ENCODE measurements around the gene FRK.
"Not testable (repeated sequence)": the region's sequence is repeated elsewhere in the genome, so short reads cannot be mapped to it uniquely, and the experiment has no call there.

Gene FRK

DNA sequence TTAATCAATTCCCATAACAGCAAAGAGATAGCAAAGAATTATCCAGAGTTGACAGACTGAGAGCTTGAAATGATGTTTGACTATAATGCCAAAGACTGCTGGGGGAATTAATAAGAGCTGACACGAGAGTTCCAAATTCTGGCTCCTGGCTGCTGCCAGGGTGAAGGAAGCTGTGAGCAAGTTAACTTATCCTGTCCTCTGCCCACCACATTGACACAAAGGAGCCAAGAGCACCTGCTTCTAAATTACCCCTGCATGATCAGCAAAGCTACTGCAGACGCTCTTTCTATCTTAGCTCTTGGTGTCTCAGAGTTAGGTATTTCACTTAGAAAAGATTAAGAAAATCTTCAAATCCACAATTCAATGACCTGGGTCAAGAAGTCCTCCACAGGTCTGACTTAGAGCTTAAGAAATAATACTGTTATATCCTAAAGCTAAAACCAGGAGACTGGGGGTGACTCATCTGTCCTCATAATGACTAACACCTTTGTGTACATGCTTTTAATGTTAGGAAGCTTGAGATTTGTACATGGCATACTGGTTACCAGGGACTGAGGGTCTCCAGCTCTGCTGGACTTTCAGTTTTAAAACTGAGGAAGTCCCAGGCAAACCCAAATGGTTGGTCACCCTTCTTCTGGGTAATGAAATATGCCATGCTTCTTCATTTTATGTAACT is 13.2 kb upstream of the FRK start:
- DNase-seq = no peak

DNA sequence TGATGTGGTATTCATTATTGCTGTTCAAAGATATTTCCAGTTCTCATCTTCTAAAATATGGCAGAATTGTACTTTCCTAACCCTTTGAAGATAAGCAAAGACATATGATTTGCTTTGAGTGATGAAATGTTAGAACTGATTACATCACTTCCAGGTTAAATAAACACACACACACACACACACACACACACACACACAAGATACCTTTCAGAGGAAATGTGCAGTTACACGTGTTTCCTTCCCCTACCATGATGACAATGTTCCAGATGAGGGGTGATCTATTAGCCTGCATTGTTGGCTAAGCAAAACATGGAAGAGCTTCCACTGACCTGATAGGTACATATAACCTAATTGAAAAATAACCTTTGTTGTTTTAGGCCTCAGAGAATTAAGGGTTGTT is 11.7 kb upstream of the FRK start:
- DNase-seq = no peak

DNA sequence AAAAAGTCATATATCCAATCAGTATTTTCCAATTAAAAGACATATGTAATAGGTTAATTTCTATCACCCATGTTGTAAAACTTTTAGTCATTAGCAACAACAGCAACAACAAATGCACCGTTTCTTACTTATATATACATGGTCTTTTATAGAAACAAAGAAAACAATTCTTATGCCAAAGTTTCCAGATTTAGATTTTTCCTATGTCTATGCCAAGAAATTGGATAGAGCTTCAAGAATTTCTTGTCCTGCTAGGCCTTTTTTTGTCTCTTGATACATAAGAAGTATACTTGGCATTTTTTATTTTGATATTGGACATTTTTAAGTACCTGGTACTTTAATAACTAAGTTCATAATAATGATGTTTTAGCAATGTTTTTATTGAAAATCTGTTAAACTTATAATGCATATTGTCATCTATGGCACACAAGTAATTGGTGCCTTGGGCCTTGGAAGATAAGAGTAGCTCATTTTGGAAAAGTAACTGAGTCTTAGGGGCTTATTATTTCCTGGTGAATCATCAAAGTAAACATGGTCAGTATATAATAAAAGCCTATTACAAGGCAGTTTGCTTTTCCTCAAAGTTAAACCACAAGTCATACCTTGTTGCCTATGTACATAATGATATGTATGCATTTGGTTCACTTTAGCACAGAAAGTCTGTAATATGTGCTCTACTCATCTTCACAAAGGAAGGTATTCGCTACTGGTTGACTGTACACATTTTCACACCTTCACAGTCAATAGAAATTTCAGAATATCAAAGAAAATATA is 10.1 kb upstream of the FRK start:
- DNase-seq = no peak

DNA sequence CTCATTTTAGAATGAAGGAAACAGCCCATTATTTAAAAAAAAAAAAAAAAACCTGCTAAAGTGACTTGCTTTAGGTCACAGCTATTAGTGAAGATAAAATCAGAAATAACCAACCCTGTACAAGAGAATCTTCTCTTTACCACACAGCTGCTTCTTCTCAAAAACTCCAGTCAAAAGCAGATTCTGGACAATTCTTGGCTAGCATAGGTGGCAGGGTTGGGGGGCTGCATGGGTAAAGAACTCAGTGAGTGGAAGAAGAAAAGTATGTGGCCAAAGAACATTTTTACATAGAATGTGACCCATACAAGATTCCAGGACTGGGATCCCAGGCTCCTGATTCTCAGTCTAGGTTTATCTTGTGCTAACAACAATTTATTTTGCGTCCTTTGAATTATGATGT is 9.4 kb upstream of the FRK start:
- DNase-seq = no peak

DNA sequence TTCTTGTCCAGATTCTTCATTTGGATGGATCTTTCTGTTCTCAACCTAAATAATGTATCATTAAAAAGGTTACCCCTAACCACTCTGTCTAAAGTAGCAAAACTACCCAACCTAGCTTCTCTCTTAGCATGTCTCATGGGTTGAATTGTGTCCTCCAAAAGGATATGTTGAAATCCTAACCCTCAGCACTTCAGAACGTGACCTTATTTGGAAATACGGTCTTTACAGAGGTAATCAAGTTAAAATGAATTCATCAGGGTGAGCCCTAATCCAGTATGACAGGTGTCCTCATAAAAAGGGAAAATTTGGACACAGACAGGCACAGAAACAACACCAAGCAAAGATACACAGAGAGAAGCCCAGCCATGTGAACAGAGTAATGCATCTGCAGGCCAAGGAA is 6.1 kb upstream of the FRK start:
- no peak for DNase-seq

DNA sequence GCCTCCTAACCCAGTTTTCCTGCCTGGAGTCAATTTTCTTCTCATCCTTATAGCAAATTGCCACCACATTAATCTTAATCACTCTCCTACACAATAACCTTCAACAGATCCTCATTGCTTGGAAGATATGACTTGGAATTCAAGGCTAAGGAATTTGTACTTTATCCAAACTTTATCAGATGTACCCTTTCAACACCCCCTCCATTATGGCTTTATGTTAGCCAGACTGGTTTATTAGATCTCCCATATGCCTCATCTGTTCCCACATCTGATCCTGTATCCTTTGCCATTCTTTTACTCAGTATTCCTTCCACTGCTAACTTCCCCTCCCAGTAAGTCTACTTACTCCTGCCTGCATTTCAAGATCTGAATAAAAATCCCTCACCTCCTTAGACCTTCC is 4.0 kb upstream of the FRK start:
- no peak for DNase-seq

DNA sequence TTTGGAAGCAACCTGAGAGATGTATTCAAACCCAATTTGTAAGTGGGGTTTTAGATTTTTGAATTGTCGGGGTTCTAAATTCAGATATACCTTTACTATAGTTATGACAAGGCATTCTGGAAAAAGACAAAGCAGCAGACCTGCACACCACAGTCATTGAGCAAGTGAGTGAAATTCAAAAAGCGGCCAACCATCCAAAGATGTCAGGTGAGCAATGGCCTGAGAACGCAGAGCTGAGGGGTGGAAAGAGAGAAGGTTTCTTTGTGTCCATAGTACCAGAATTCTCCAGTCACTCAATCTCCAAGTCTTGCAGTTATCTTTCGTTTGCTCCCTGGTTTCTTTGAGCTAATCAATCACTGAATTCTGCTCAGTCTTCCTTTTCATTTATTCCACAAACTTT is 1.8 kb upstream of the FRK start:
- DNase-seq = no peak

DNA sequence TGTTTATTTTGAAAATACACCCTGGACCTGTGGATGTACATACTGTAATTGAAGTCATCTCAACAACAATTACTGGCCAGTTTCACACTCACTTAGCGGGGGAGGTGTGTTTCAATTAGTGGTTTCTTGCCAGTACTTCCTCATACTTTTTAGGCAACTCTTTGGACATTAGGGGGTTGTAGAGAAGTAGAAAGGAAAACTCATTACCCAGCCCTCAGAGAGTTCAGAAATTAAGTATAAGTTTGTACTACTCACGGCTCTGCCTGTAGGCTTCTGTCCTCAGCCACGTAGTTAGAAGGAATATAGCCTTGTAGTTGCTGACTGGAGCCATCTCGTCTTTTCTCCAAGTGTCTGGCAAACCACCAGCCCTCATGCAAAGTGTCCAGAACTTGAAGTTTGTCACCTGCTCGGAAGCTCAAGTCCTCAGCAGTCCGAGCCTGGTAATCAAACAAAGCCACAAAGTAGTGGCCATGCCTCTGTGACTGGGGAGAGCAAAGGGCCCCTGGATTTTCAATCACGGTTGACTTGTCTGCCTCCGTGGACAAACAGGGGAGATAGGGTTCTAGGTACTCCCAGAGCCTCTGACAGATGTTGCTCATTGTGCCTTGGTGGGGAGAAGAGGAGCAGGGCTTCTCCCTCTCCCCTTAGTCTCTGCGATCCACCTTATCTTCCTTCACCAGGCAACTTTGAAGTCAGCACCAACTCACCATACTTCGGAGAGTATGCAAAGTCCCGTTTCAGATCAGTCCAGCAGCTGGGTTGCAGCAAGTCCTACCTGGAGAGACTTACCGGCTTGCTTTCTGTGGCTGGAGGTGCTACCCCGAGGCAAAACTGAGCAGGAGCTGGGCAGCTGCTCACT is 749 bp downstream of the FRK start:
- DNase-seq = no peak

DNA sequence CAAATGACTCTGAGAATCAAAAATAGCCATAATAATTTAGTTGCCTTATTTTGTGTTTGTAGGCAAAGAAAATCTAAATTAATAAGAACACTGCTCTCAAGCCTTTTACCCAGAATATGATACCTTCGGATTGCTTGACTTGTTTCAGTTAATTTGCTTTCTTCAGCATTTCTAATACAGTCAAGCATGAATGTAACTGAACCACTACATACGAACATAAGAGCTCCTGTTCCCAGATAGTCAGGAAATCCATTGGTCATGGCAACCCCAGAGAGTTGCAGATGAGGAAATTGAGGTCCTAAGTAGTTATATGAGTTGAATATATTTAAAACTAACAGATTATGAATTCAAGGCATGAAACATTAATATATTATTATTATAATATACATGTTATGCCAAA is 2.9 kb downstream of the FRK start:
- no peak for DNase-seq

DNA sequence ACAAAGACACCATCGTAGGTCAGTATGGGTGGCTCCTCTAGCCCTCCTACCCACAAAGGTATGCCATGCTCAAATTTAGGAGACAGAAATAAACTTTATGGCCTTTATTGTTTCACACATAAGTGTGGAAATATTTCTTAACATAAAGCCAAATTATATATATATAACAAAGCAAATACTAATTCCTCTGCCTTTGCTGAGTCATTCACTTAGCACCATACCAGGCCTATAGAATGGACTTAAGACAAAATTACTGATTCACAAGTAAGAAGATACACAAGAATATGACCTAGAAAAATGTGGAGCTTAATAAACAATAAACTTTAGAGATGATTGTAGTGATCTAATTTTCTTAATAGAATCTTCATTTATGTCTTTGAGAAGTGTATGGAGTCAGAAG is 5.2 kb downstream of the FRK start:
- no peak for DNase-seq

DNA sequence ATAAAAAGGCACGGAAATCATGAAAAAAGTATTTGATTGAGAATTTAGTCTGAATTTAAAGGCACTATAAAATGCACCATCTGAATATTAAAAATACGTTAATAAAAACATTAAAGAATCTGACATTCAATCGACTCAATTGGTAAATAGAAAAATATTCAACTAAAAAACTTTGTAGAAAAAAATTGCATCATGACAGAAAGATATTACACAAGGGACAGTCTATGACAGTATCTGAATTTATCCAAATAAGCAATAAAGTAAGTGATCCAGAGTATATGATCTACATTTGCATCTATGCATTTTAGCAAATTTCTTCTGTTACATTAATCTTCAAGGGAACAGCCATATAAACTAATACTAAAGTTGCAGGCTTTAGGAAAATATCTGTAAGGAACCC is 9.4 kb downstream of the FRK start:
- no peak for DNase-seq

DNA sequence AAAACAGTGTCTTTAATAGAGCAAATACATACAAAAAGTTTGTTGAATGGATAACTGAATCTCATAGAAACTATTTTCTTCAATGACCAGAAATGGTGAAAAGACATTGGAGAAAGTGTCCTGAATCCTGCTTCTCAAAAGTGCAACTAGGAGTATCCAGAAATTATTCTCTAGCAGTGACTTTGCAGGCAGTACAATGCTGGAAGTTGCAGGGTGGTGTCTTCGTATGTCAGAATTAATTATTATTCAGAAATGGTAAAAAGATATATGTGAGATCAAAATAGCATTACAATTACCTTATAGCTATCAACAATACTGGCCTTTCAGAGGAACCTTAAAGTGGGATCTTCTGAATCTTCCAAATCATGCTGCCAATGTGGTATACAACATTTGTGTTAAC is 10.0 kb downstream of the FRK start:
- DNase-seq = no peak

DNA sequence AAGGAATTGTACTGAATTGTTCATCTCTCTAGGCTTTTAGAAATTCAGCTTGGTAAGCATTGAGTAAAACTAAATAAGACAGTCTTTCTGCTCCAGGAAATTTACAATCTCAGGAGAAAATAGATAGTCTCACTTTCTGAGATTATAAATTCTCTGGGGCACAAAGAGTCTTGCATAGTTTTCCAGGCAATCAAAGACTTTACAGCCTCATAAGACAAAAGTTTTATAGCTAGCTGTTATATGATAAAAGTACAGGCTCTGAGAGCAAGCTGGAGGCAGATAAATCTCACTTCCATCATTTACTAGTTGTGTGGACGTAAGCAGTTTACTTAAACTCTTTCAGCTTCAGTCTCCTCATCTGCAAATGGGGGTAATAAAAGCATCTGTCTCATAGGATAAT is 11.4 kb downstream of the FRK start:
- no peak for DNase-seq

DNA sequence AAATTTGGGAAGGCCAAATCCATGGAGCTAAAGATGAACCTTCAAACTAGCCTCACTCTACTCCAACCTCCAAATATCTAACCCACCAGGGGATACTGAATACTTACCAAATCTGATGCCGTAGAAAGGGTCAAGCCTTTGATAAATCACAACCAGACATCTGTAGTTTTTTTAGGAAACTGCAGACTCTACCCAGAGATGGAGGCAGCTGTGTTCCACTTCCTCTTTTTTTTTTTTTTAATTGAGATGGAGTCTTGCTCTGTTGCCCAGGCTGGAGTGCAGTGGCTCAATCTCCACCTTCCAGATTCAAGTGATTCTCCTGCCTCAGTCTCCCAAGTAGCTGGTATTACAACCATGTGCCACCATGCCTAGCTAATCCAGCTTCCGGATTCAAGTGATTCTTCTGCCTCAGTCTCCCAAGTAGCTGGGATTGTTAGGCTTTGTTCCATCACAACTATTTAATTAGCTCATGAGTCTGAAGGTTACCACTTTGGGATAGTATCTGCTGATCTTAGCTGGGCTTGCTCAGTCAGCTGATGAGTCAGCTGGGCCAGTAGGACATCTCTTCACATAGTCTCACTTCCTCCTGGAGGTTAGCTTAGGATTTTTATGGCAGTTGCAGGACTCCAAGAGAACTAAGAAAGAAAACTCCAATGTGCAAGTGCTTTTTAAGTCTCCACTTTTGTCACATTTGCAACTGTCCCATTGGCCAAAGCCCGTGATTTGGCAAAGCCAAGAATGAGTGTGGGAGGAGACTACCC is 13.3 kb downstream of the FRK start:
- DNase-seq = no peak

DNA sequence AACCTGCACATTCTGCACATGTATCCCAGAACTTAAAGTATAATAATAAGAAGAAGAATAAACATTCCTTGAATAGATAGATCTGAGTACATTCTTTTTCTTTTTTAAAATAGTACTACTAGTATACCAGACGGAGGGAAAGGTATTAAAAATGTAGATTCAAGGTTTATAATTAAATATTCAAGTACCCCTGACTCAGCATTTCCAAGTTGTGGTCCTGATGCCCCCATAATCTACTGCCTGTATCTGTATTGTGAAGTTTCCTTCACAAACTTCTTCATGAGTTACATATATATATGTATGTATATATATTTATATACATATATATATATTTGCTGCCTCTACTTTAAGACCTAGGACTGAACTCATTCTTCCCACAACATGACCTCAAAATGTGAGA is 14.0 kb downstream of the FRK start:
- no peak for DNase-seq

DNA sequence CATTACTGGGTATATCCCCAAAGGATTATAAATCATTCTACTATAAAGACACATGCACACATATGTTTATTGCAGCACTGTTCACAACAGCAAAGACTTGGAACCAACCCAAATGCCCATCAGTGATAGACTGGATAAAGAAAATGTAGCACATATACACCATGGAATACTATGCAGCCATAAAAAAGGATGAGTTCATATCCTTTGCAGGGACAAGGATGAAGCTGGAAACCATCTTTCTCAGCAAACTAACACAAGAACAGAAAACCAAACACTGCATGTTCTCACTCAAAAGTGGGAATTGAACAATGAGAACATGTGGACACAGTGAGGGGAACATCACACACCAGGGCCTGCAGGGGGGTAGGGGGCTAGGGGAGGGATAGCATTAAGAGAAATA is 14.4 kb downstream of the FRK start:
- not testable (repeated sequence) for DNase-seq

DNA sequence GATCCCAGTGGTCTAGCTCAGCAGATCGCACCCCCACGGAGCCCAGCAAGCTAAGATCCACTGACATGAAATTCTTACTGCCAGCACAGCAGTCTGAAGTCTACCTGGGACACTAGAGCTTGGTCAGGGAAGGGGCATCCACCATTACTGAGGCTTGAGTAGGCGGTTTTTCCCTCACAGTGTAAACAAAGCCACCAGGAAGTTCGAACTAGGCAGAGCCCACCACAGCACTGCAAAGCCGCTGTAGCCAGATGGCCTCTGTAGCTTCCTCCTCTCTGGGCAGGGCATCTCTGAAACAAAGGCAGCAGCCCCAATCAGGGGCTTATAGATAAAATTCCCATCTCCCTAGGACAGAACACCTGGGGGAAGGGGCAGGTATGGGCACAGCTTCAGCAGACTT is 18.8 kb downstream of the FRK start:
- no peak for DNase-seq

DNA sequence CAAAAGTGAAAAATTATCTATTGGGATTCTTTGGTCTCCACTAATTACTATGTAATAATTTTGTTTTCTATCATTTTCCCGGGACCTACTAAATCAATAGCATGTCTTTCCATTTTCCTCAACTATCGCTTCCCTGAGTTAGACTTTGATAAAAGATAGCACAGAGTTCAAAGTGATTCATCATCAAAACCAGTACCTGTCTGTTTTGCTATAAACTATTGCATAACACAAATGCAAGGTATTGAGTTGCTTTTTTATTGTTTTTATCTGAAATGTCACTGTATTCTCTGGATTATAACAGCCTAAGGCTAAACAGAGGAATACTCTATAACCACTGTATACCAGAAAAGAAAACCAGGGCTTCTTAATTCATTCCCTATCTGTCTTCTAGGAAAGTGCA is 19.7 kb downstream of the FRK start:
- DNase-seq = no peak

DNA sequence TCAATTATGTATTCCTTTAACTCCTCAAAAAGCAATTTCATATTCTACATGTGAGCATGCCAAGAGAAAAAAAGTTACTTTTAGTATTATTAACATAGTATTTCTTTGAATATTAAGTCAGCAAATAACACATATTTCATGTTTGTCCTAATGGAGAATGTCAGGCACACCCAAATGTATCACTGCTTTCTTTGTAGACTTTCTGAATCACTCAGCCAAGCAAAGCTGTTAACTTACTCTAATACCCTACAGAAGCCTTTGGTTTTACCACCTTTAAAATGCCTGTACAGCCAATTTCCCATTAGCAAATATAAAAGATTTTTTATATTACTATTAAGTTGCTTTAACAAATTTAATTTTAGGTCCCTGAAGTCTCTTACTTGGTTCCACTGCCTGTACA is 23.8 kb downstream of the FRK start:
- no peak for DNase-seq

DNA sequence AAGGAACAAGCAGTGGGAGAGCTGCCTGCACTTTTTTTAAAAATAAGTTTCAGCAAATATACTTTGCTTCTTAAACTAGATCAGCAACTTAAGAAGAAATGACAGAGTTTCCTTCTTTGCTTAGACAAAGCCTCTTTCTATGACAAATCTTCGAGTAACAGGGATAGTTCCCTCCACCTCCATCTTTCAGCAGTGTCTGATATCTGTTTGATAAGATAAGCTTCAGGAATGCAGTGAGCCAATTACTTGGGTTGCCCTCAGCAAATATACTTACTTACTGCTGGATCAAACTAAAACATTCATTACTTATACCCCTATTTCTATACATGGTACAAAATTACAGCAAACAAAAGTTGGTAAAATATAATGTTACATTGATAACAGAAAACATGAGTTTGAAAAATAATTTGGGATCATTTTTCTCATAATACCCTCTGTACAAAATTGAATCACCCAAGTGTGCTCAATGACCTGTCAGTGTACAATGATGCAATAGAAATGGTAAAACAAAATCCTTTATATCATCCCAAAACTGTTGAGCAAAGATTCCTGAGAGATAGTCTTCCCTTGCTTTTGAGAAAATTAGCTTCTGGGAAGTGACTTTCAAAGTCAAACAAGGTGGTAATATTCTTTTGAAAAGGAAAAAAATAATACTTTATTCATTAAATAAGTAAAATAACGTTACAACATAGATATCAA is 24.5 kb downstream of the FRK start:
- DNase-seq = no peak

DNA sequence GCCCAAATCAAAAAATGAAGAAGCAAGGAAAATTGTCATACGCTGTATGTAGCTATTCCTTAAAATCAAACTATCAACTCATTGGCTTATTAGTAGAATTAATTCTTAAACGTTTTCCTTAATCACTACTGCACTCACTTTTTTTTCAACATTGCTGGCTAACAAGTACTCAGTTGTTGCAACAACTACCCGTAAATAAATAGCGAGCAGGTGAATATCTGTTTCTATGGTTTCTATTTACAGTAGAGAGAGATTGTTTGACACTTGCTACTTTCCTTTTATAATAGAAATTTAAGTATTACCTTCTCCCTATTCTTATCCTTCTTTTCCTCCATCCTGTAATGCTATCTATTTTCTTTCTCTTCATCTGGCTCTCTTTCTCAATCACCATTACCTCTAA is 25.1 kb downstream of the FRK start:
- DNase-seq = no peak

DNA sequence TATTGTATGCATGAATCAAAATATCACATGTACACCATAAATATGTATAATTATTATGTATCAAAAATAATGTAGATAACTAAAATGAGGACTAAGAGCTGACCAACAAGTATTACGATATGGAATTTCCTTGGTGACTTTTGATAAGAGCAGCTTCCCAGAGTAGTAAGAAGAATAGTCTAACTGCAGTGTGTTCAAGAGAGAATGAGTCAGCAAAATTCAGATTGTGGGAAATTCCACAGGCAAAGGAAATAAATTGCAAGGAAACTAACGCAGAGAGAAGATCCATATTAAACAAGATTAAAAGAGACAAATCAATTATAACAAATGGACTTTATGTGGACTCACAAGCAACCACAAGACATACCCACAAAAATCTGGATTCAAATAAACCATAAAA is 26.4 kb downstream of the FRK start:
- no peak for DNase-seq

Data from islet precursor cell (in vitro differentiated cells).